ENCODE measurements around the gene CTNNAL1.

DNA sequence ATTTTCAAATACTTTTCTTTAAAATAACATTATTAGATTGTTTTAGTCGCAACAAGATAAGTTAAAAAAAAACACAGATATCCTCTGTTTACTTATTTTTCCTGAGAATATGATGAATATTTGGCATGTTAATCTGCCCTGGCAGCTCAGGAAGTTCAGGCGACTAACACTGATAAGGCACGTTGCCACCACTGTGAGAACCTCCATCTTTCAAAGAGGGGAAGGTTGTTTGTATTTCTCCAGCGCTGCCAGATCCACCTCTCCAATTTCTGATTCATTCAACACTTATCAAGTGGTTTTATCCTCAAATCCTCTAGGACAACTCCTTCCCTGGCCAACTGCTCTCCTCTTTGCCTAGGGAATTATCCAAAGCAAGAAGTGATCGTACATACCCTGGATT, 21.8 kb downstream of the CTNNAL1 start:
- TF ChIP-seq, protein P1, sequence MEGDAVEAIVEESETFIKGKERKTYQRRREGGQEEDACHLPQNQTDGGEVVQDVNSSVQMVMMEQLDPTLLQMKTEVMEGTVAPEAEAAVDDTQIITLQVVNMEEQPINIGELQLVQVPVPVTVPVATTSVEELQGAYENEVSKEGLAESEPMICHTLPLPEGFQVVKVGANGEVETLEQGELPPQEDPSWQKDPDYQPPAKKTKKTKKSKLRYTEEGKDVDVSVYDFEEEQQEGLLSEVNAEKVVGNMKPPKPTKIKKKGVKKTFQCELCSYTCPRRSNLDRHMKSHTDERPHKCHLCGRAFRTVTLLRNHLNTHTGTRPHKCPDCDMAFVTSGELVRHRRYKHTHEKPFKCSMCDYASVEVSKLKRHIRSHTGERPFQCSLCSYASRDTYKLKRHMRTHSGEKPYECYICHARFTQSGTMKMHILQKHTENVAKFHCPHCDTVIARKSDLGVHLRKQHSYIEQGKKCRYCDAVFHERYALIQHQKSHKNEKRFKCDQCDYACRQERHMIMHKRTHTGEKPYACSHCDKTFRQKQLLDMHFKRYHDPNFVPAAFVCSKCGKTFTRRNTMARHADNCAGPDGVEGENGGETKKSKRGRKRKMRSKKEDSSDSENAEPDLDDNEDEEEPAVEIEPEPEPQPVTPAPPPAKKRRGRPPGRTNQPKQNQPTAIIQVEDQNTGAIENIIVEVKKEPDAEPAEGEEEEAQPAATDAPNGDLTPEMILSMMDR (IDR thresholded peaks at IDR 0.05) = no peak
- TF ChIP-seq POLR2A (IDR thresholded peaks at IDR 0.05) = no peak

All from thyroid gland (tissue), 4 donors.